ENCODE data around the gene DUSP22. TPM values are rescaled to one million over a fixed set of nuclear protein-coding genes. Genes with fewer than 3 reads are reported as not detected.

Gene DUSP22
- total RNA-seq, 1 donor from 2014 or later = 25.3 TPM

GRCh38 chr6:351011-351866 is 59.0 kb downstream of the DUSP22 start:
- no peak for DNase-seq (ENCODE audit: low read depth, low spot score)

GRCh38 chr6:351867-352289 is 59.6 kb downstream of the DUSP22 start:
- no peak for DNase-seq (ENCODE audit: low read depth, low spot score)

GRCh38 chr6:352474-352873 is 60.2 kb downstream of the DUSP22 start:
- DNase-seq (ENCODE audit: low read depth, low spot score) = no peak

GRCh38 chr6:352896-353470 is 60.7 kb downstream of the DUSP22 start:
- DNase-seq (ENCODE audit: low read depth, low spot score) = no peak

- no peak for DNase-seq (ENCODE audit: low read depth, low spot score)
These were observed 61.6 kb downstream of the DUSP22 start for GRCh38 chr6:353642-354614.

GRCh38 chr6:354631-355280 is 62.5 kb downstream of the DUSP22 start:
- DNase-seq (ENCODE audit: low read depth, low spot score) = no peak

GRCh38 chr6:355373-356208 is 63.3 kb downstream of the DUSP22 start:
- DNase-seq (ENCODE audit: low read depth, low spot score) = no peak

- no peak for DNase-seq (ENCODE audit: low read depth, low spot score)
These were observed 64.6 kb downstream of the DUSP22 start for GRCh38 chr6:356828-357251.

- no peak for DNase-seq (ENCODE audit: low read depth, low spot score)
These were observed 65.0 kb downstream of the DUSP22 start for GRCh38 chr6:357261-357790.

GRCh38 chr6:357791-358341 is 65.6 kb downstream of the DUSP22 start:
- DNase-seq (ENCODE audit: low read depth, low spot score) = no peak

- no peak for DNase-seq (ENCODE audit: low read depth, low spot score)
These were observed 66.1 kb downstream of the DUSP22 start for GRCh38 chr6:358432-358831.

- DNase-seq (ENCODE audit: low read depth, low spot score) = no peak
These were observed 66.6 kb downstream of the DUSP22 start for GRCh38 chr6:358847-359246.

GRCh38 chr6:359261-360035 is 67.2 kb downstream of the DUSP22 start:
- DNase-seq (ENCODE audit: low read depth, low spot score) = no peak

- no peak for DNase-seq (ENCODE audit: low read depth, low spot score)
These were observed 68.1 kb downstream of the DUSP22 start for GRCh38 chr6:360349-360748.

- DNase-seq (ENCODE audit: low read depth, low spot score) = no peak
These were observed 68.6 kb downstream of the DUSP22 start for GRCh38 chr6:360764-361373.

GRCh38 chr6:361411-362132 is 69.3 kb downstream of the DUSP22 start:
- no peak for DNase-seq (ENCODE audit: low read depth, low spot score)

- no peak for DNase-seq (ENCODE audit: low read depth, low spot score)
These were observed 70.1 kb downstream of the DUSP22 start for GRCh38 chr6:362231-362923.

All from pulmonary artery endothelial cell (primary cell).